Peyer's patch (tissue), 4 donors: ENCODE results near the gene FRS3. TPM values are rescaled to one million over a fixed set of nuclear protein-coding genes. Genes with fewer than 3 reads are reported as not detected.

Experiments
- DNase-seq, 3 donors: peaks; one replicate each; pipeline ENCODE4 v3.0.0-alpha.2; 2017 to 2019
- H3K27ac ChIP-seq, 4 donors: fragments of 200-600 bp; sonication (generic); one replicate each; pipeline ENCODE4 v1.5.1; 2016 to 2019
- H3K27me3 ChIP-seq, 2 donors: fragments of 200-600 bp; sonication (generic); one replicate each; pipeline ENCODE4 v1.5.1; 2019
- H3K36me3 ChIP-seq, 3 donors: fragments of 200-600 bp; sonication (generic); one replicate each; pipeline ENCODE4 v1.5.1; 2016 to 2019
- H3K4me1 ChIP-seq, 4 donors: fragments of 200-600 bp; sonication (generic); one replicate each; pipeline ENCODE4 v1.5.1; 2016 to 2019
- H3K4me3 ChIP-seq, 4 donors: fragments of 200-600 bp; sonication (generic); 1 replicate in 3 of 4; 2 replicates in 1 of 4; pipeline ENCODE4 v1.5.1; 2016 to 2019; ENCODE audit warnings: mild to moderate bottlenecking in 1 of 4
- H3K9me3 ChIP-seq, 4 donors: fragments of 200-600 bp; sonication (generic); one replicate each; pipeline ENCODE4 v1.5.1; 2016 to 2019; ENCODE audit warnings: mild to moderate bottlenecking in 1 of 4
- POLR2A ChIP-seq, 2 donors: fragments of 450-650 bp; IDR thresholded peaks; one replicate each; pipeline ENCODE4 v1.5.1; 2017; ENCODE audit warnings: antibody characterized with exemption in 2 of 2, mild to moderate bottlenecking in 2 of 2, moderate library complexity in 2 of 2
- total RNA-seq, 4 donors: library from RNA; depleted of rRNA; stranded (reverse); fragments of >200 nt; gene quantifications; one replicate each; pipeline ENCODE4 v1.1.0, GENCODE V29; 2016
- TF ChIP-seq, protein P1 (sequence below), 6 experiments: fragments of 450-650 bp in 4 of 6; fragments of 200-600 bp in 2 of 6; sonication (generic) in 1 of 6; IDR thresholded peaks; one replicate each; pipeline ENCODE4 v1.5.1; 2017 to 2019; ENCODE audit warnings: antibody characterized with exemption in 6 of 6, mild to moderate bottlenecking in 3 of 6, moderate library complexity in 1 of 6

FRS3 gene
- total RNA-seq, 4 donors from 2014 or later, result 3.5 to 8.3 (median 6.5) TPM

DNA sequence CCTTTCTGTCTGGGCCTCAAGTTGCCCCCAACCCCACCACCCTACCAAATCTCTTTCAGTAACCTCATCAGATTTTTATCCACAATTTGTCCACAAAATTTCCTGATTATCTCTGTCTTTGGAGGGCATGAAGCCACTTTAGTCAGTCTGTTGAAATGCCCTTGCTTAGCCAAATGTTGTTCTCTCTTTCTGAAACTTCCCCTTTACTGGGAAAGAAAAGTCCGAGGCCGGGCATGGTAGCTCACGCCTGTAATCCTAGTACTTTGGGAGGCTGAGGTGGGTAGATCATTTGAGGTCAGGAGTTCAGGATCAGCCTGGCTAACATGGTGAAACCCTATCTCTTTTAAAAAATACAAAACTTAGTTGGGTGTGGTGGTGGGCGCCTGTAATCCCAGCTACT is 41.6 kb upstream of the FRS3 start:
- Histone ChIP-seq H3K9me3 (no peaks in the 10 kb centered on the region), H3K36me3 (no peaks in the 10 kb centered on the region), H3K4me1 (no peaks in the 10 kb centered on the region), H3K4me3 (no peak overlapping the region), H3K27me3 (no peaks in the 10 kb centered on the region), H3K27ac (no peak overlapping the region)
- TF ChIP-seq, protein P1, sequence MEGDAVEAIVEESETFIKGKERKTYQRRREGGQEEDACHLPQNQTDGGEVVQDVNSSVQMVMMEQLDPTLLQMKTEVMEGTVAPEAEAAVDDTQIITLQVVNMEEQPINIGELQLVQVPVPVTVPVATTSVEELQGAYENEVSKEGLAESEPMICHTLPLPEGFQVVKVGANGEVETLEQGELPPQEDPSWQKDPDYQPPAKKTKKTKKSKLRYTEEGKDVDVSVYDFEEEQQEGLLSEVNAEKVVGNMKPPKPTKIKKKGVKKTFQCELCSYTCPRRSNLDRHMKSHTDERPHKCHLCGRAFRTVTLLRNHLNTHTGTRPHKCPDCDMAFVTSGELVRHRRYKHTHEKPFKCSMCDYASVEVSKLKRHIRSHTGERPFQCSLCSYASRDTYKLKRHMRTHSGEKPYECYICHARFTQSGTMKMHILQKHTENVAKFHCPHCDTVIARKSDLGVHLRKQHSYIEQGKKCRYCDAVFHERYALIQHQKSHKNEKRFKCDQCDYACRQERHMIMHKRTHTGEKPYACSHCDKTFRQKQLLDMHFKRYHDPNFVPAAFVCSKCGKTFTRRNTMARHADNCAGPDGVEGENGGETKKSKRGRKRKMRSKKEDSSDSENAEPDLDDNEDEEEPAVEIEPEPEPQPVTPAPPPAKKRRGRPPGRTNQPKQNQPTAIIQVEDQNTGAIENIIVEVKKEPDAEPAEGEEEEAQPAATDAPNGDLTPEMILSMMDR (IDR thresholded peaks at IDR 0.05), result no peak
- DNase-seq, result no peak

DNA sequence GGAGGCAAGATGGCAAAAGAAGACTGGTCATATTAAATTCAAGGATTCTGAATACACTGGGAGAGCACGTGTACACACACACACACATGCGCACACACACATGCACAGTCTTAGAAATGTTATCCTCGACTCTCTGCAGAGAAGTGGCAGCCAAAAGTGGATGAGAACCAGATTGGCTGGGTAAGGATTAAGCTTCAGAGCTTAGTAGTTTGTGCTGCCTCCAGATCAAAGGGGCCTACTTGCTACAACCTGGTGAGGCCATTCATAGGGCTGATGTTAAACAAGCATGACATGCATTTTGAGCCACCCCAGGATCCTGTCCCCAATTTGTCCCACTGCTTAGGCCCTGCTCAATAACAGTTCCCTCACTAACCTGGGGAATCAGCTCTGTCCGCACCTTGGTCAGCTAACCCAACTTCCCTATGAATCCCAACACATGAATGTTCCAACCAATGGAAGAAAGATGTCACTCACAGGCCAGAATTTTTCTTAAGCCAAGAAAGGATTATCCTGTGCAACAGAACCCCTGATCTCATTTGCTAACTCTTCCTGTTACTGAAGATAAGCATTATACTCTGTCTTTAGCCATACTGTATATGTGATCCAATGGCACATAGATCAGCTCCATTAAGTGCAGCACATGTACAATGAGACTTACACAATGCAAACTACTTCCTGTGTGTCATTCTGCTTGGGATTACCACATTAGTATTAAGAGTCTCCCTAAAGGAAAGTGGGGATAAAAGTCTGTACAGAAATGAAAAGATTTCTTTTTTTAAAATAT is 38.8 kb upstream of the FRS3 start:
- H3K36me3 ChIP-seq, result no peaks in the 10 kb centered on the region
- no peak for DNase-seq
- no peaks in the 10 kb centered on the region for H3K4me1 ChIP-seq
- H3K9me3 ChIP-seq, result no peaks in the 10 kb centered on the region
- TF ChIP-seq POLR2A (IDR thresholded peaks at IDR 0.05), result no peak
- TF ChIP-seq, protein P1 (IDR thresholded peaks at IDR 0.05), result no peak
- no peak overlapping the region for H3K27ac ChIP-seq
- H3K27me3 ChIP-seq, result no peaks in the 10 kb centered on the region
- no peak overlapping the region for H3K4me3 ChIP-seq

DNA sequence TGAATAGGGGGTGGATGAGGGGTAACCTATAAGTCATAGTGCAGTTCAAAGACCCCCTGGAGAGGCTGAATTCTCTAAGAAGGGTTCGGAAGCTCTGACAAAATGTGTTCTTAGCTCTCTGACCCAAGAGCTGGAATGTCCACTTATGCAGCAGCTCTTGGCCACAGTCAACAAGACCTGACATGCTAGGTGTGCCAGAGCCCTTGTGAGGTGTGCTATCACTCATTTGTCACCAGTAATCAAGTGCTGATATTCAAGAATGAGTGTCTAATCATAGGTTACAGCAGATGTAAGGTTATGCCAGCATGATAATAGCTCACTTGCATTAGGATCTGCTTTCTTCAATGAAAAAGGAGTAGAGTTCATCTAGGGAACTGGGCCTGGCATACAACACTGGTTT is 35.9 kb upstream of the FRS3 start:
- H3K27me3 ChIP-seq, result no peaks in the 10 kb centered on the region
- H3K27ac ChIP-seq, result no peak overlapping the region
- no peaks in the 10 kb centered on the region for H3K4me1 ChIP-seq
- no peak overlapping the region for H3K4me3 ChIP-seq
- H3K9me3 ChIP-seq, result no peaks in the 10 kb centered on the region
- no peaks in the 10 kb centered on the region for H3K36me3 ChIP-seq
- TF ChIP-seq, protein P1 (IDR thresholded peaks at IDR 0.05), result no peak
- no peak for TF ChIP-seq POLR2A (IDR thresholded peaks at IDR 0.05)
- no peak for DNase-seq

DNA sequence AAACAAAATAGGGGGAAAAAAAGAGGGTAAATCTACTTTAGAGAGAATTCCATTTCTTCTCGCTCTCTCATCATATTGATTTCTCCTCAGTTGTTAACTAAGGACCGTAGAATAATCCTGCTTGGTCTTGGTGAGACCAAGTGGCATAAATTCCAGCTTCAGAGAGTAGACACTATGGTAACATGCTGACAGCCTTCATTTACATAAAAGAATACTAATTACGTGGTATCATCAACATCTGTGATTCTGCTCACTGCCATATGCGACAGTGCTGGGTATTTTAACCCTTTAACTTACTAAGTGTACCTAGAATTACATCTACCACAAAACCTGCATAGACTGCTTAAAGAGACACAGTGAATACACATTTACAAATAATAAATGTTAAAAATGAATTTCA is 34.9 kb upstream of the FRS3 start:
- Histone ChIP-seq H3K4me1 (no peaks in the 10 kb centered on the region), H3K36me3 (no peaks in the 10 kb centered on the region), H3K27ac (no peak overlapping the region), H3K9me3 (no peaks in the 10 kb centered on the region), H3K4me3 (no peak overlapping the region), H3K27me3 (no peaks in the 10 kb centered on the region)
- DNase-seq, result no peak
- no peak for TF ChIP-seq POLR2A (IDR thresholded peaks at IDR 0.05)
- TF ChIP-seq, protein P1 (IDR thresholded peaks at IDR 0.05), result no peak

DNA sequence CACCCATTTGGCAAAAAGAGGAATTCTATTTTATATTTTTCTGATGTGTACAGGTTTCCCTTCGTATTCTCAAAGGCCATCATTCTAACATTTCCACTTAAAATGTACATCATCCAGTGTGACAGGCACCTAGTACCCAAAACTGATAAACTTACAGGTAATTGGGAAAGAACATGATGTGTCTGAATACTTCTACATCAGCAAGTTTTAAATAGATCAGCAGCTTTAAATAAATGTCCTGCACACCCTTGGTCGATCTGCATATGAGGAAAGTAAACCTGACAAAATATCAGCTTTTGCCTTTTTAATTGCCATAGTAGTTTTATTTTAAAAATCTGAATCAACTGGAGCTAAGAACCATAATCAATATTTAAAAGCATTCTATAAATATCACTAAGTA is 34.3 kb upstream of the FRS3 start:
- DNase-seq, result no peak
- H3K27ac ChIP-seq, result no peak overlapping the region
- no peaks in the 10 kb centered on the region for H3K36me3 ChIP-seq
- H3K27me3 ChIP-seq, result no peaks in the 10 kb centered on the region
- no peak for TF ChIP-seq POLR2A (IDR thresholded peaks at IDR 0.05)
- TF ChIP-seq, protein P1 (IDR thresholded peaks at IDR 0.05), result no peak
- no peak overlapping the region for H3K4me3 ChIP-seq
- H3K9me3 ChIP-seq, result no peaks in the 10 kb centered on the region
- no peaks in the 10 kb centered on the region for H3K4me1 ChIP-seq
